Measurements from ENCODE around the gene ANKRD12. TPM values are rescaled to one million over a fixed set of nuclear protein-coding genes. Genes with fewer than 3 reads are reported as not detected.

Gene ANKRD12
- total RNA-seq, 1 experiment from 2014 or later: 24.5 TPM

GRCh38 chr18:9290156-9290555 is 153.6 kb downstream of the ANKRD12 start:
- no peak for DNase-seq (ENCODE audit: low read depth)

GRCh38 chr18:9292047-9292446 is 155.5 kb downstream of the ANKRD12 start:
- DNase-seq (ENCODE audit: low read depth): no peak

DNA sequence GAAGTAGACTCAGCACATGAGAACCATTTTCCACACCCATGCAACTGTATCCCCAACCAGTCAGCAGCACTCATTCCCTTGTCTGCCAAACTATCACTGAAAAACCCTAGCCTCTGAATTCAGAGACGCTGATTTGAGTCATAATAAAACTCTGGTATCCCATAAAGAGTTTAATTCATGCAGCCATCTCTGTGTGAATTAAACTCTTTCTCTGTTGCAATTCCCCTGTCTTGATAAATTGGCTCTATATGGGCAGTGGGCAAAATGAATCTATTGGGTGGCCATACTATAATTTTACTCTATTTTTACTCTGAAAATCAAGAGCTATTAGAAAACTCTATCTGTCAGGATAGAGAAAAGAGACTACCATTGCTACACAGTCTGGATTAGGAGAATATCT is 157.4 kb downstream of the ANKRD12 start:
- no peak for DNase-seq (ENCODE audit: low read depth)

DNA sequence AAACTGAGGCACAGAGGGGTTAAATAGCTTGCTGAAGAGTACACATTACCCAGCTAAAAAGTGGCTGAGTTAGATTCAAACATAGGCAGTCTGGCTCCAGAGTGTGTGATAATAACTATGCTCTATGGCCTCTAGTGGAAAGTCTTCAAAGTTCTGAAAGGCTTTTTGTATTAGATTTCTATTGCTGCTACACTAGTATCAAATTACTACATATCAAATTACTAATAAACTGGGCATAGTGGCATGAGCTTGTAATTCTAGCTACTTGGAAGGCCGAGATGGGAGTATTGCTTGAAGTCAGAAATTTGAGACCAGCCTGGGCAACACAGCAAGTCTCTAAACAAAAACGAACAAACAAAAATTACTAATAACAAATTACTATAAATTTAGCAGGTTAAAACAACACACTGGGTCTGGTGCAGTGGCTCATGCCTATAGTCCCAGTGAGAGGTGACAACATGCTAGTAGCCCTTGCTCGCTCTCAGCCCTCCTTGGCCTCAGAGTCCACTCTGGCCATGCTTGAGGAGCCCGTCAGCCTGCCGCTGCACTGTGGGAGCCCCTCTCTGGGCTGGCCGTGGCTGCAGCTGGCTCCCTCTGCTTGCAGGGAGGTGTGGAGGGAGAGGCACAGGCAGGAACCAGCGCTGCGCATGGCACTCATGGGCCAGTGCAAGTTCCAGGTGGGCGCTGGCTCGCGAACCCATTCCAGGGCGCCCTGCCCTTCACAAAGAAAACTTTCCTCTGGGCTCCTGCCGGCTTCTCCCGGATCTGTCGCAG is 159.8 kb downstream of the ANKRD12 start:
- peak; percentile 11 for DNase-seq (ENCODE audit: low read depth)

DNA sequence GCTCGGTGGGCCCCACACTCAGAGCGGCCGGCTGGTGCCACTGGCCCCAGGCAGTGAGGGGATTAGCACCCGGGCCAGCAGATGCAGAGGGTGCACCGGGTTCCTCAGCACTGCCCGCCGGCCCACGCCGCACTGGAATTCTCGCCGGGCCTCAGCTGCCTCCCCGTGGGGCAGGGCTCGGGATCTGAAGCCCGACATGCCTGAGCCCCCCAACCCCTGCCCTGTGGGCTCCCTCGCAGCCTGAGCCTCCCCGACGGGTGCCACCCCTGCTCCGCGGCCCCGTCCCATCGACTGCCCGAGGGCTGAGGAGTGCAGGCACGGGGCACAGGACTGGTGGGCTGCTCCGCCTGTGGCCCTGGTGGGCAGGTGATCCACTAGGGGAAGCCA is 160.4 kb downstream of the ANKRD12 start:
- DNase-seq (ENCODE audit: low read depth): no peak

GRCh38 chr18:9304388-9305070 is 167.9 kb downstream of the ANKRD12 start:
- no peak for DNase-seq (ENCODE audit: low read depth)

DNA sequence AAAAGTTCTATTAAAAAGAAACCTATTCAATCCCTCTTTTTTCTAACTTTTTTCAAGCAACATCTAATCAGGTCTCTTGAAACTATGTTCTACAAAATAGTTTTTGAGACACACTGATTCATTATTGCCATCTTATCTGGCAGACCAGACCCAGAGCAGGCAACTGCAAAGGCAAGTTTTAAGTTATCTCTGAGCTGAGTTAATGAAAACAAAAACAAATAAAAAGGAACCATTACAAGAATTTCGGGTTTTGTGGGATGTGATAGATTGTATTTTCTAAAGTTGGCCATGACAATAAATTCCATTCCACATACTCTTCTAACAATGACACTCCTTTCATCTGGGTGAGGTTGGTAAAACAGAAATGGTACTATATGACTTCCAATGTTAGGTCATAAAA is 182.8 kb downstream of the ANKRD12 start:
- DNase-seq (ENCODE audit: low read depth): peak; percentile 24

DNA sequence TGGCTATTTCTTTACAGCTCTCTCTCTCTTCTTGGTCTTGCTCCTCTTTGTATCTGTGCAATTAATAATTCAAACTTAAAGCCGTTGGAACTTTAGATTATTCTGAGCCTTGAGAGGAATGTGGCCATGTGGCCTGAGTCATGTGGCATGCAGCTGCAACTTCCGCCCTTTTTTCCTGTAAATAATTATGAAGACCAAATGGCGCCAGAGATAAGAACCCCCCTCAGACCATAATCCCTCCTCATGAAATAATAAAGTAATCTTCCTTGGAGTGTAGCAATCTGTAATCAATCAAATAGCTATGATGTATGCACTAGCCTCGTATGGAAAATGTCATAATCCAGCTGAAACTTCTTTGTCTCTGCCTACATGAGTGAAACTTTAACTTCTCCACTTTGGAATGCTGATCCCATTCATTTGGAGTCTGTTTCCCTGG is 184.5 kb downstream of the ANKRD12 start:
- peak; percentile 18 for DNase-seq (ENCODE audit: low read depth)

DNA sequence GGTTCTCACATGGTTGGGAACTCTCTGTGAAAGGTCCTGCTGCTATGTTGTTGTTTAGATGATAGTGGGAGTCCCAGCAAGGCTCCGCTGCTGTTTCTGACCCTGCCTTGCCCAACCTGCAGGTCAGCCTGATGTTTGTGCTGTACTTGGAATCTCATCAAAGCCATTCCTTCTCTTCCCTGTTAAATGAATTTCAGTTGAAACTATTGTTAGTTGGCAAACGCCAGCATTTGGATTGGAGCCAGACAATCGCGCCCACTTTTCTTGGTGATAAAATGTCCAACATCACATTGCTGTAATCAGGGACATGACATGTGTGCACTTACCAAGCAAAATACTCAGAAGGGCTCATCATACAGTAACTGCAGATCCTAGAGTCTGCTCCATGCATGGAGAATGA is 185.2 kb downstream of the ANKRD12 start:
- no peak for DNase-seq (ENCODE audit: low read depth)

DNA sequence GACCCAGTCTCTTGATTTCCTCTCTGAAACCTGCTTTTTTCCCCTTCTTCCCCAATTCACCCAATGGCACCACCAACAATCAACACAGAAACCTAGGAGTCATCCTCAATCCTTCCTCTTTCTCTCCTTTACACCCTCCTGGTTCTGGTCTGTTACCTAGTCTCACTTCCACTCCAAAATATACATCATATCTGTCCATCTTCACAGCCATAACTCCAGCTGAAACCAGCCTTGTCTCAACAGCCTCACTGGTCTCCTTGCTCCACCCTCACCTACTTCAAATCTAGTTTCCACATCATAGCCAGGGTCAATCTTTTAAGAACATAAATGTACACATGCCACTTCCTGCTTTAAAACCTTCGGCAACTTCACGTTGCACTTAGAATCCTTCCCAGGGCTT is 186.2 kb downstream of the ANKRD12 start:
- DNase-seq (ENCODE audit: low read depth): no peak

- peak; percentile 82 for DNase-seq (ENCODE audit: low read depth)
These were observed 187.3 kb downstream of the ANKRD12 start for GRCh38 chr18:9323750-9324445.

- no peak for DNase-seq (ENCODE audit: low read depth)
These were observed 189.1 kb downstream of the ANKRD12 start for GRCh38 chr18:9325716-9326115.

GRCh38 chr18:9328776-9329175 is 192.2 kb downstream of the ANKRD12 start:
- DNase-seq (ENCODE audit: low read depth): no peak

- DNase-seq (ENCODE audit: low read depth): no peak
These were observed 192.9 kb downstream of the ANKRD12 start for GRCh38 chr18:9329471-9329870.

DNA sequence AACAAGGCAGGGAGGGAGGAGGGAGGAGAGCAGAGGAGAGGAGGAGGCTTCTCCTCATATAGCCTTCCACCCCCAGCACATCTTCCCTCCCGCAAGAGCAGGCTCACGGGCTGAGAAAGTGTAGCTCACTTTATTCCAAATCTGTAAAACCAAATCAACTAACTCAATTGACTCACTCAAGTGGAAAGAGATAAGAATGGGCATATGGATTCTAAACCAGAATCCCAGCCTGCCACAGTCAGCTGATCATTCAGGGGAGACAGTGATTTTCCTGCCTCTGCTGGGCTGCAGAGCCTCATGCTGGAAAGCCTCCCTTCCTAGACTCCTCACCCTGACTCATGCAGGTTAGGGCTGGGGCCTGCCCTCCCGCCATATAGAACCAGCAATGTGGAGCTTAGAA is 193.8 kb downstream of the ANKRD12 start:
- no peak for DNase-seq (ENCODE audit: low read depth)

GRCh38 chr18:9333441-9334328 is 197.1 kb downstream of the ANKRD12 start:
- DNase-seq (ENCODE audit: low read depth): no peak

- DNase-seq (ENCODE audit: low read depth): peak; percentile 89
These were observed 197.9 kb downstream of the ANKRD12 start, which contains the start of gene TWSG1 for GRCh38 chr18:9334329-9334972. TWSG1 (plus strand) TSS chr18:9334773; CDS start chr18:9337230, 2,457 bp downstream.

DNA sequence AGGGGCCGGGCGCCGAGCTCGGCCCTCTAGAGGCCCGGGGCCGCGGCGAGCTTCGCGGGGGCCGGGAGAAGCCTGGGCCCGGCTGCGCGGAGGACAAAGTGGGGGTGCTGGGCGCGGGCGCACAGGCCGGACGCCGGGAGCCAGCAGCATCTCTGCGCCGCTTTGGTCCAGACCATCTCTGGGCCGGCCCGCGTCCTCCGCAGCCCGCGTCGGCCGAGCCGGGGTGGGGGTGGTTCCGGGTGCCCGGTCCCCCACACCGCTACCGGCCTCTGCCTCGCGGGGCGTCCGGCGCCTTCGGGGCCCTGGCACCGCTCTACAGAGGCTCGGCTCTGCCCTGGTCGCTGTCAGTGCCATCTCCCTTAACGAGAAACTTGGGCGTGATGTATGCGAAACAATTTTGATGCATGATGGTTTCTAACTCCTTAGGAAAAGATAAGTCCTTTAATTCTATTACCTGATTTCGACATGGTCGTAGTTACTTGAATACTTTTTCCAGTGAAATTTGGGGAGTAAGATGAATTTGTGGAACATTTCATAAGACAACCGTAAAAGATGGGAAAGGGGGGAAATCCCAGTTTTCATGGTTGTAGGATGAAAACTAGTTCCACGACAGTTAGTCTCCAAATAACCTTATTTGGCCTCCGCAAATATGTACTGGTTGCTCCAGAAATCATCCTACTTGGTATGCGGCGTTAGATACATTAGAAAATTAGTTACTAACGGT is 198.6 kb downstream of the ANKRD12 start:
- DNase-seq (ENCODE audit: low read depth): peak; percentile 49

Data from M059J (cell line).